Measurements from ENCODE around the gene MCCC1.
"Not testable (repeated sequence)": the region's sequence is repeated elsewhere in the genome, so short reads cannot be mapped to it uniquely, and the experiment has no call there.

Gene MCCC1

DNA sequence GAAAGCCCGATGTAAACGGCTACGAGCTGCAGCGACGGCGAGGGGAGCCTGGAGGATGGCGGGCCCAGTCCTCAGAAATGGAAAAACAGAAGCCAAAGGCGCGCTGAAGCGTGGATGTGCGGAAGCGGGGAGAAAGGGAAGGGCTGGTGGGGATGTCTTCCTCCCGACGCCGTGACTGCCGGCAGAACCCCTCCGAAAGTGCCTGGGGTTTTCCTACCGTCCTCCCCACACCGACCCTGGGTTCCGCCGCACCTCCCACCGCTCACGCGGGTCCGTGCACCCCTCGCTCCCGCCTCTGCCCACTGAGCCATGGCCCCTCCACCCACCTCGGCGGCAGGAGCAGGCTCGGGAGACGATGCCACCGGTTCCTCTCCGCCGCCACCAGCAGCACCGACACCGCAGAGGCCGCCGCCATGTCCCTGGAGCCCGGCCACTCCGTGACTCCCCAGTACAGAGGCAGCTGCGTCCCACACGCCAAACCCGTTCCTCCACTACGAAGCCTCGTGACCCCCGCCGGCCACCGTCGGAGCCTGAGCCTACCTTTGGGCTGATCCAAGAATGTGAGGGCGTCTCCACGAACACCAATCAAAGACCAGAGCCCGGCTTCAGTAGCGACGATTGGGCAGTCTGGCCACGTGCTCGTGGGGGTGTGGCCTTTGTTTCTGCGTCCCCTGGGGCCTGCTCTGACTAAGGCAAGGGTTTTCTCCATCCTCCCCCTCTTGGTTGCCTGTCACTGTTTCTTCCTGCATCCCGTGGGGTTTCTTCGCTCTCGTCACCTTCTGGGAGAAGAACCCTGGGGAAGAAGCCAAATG, at the start of gene MCCC1:
TSS of gene MCCC1 (minus strand) at position 471 of the 812 bp plus-strand sequence. CDS start at position 415, 56 bp downstream.
- peak; percentile 100 for DNase-seq (ENCODE audit: low read depth, low spot score)

DNA sequence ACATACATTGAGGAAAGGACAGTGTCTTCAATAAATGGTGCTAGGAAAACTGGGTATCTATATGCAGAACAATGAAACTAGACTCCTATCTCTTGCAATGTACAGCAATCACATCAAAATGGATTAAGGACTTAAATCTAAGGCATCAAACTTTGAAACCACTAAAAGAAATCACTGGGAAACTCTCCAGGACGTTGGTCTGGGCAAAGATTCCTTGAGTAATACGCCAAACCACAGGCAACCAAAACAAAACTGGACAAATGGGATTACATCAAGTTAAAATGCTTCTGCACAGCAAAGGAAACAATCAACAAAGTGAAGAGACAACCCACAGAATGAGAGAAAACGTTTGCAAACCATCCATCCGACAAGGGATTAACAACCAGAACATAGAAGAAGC, 48.8 kb upstream of the MCCC1 start:
- DNase-seq (ENCODE audit: low read depth, low spot score) = no peak

GRCh38 chr3:183144363-183144762, 45.1 kb upstream of the MCCC1 start:
- no peak for DNase-seq (ENCODE audit: low read depth, low spot score)

GRCh38 chr3:183142199-183142598, 42.9 kb upstream of the MCCC1 start:
- peak; percentile 72 for DNase-seq (ENCODE audit: low read depth, low spot score)

GRCh38 chr3:183134844-183135243, 35.5 kb upstream of the MCCC1 start:
- no peak for DNase-seq (ENCODE audit: low read depth, low spot score)

- DNase-seq (ENCODE audit: low read depth, low spot score) = no peak
Observed at GRCh38 chr3:183132409-183132808, 33.1 kb upstream of the MCCC1 start.

DNA sequence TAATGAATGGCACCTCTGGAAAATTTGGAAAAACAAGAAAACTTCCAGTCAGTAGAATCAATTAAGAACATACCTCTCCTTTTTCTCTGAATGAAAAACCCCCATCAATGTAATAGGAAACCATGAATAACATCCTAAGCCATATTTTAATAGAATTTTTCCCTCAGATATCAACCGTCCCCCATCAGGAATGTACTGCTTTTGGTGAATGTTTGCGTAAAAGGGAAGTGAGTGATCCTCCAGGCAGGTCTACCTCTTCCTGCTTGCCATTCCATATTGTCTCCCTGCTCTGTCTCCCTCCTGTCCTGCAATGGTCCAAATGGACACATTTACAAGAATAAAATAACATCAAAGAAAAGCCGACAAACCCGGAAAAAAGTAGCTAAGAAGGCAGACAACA, 32.4 kb upstream of the MCCC1 start:
- no peak for DNase-seq (ENCODE audit: low read depth, low spot score)

DNA sequence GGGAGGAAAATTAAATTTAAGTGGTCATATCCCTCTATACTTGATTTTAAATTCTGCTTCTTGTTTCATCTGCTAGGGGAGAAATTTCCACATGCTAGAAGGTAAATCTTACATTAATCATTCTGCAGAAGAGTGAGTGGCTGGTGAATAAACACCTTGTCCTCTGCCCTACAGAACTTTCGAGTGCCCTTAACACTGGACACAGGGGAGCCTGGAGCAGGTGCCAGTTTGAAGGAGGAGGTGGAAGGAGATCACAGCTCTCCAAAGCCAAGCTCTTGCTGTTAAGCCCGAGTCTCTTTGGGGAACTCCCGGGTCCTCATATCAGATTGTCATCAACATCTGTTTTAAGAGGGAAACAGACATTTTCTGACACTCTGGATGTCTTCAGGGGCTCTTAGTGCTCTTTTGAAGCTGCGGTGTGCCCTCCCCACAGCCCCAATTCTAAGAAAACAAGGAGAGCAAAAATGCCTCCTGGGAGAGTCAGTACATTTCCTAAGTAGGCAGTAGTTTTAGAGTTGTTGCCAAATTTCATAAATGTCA, 32.0 kb upstream of the MCCC1 start:
- no peak for DNase-seq (ENCODE audit: low read depth, low spot score)

DNA sequence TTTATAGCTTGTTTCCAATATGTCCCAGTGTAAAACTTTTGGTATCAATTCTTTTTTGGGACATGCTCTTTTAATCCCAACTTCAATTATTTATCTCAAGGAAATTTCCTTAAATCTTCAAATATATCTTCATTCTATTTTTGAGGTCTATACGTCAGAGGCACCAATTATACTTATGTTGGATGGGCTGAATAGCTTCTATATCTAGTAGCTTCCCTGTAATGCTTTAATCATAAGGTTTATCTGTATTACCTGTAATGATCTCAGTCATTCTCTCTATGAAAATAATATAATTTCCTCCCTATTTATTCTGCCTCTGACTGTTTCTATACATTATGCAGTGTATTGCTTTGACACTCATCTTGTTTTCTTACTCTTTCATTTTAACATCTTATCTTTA, 29.9 kb upstream of the MCCC1 start:
- DNase-seq (ENCODE audit: low read depth, low spot score) = no peak

DNA sequence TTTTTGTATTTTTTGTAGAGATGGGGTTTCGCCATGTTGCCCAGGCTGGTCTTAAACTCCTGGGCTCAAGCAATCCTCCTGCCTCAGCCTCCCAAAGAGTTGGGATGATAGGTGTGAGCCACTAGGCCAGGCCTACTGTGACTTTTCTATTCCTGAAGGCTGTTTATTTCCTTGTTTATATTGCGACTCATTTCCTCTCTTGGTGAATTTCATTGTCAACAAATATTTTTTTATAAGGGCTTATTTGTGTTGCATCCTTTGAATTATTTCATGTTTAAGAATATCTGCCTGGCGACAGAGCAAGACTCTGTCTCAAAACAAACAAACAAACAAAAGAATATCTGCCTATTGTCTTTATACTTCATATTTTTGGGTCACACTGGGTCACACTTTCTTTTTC, 29.4 kb upstream of the MCCC1 start:
- no peak for DNase-seq (ENCODE audit: low read depth, low spot score)

GRCh38 chr3:183123891-183124290, 24.6 kb upstream of the MCCC1 start:
- DNase-seq (ENCODE audit: low read depth, low spot score) = no peak

- no peak for DNase-seq (ENCODE audit: low read depth, low spot score)
Observed at GRCh38 chr3:183122257-183122932, 23.1 kb upstream of the MCCC1 start.

DNA sequence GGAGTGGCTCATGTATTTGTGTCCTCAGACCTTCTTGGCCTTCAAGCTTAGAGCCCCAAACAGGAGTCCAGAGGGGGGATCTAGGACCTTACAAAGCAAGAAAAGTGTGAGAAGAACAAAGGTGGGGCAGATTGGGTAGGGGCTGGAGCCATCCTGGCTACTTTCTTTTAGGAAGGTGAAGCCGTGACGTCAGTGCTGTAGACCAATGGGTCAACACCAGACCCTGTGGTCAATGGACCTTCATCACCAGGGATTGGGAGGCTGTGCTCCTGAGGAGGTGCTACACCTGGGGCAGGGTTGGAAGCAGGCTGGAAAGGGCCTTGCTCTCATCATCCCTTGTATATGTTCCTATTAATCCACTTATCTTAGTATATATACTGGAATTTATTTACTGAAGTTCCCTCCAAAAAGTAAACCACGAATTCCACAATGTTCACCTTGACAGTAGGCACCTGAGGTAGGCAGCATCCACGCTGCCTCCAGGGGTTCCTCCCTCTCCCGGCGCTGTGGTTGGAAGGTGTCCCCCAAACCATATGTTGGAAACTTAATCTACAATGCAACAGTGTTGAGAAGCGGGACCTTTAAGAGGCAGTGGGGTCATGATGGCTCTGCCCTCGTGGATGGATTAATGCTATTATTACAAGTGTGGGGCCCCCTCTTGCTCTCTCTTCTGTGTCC, 21.4 kb upstream of the MCCC1 start:
- DNase-seq (ENCODE audit: low read depth, low spot score) = no peak

DNA sequence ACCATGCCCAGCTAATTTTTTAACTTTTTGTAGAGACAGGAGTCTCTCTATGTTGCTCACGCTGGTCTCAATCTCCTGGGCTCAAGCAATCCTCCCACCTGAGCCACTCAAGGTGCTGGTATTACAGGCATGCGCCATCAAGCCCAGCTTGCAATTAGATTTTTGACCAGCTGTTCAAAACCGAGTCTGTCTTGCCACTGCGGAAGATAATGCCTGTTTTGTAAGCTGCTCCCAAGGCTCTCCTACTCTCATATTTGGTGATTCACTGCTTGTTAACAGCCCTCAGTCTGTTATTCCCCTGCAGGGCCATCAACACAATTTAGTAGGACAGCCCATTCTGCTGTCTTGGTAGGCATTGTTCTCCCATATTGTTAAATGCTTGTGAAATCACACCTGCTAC, 17.8 kb upstream of the MCCC1 start:
- no peak for DNase-seq (ENCODE audit: low read depth, low spot score)

GRCh38 chr3:183116025-183116614, 16.8 kb upstream of the MCCC1 start:
- DNase-seq (ENCODE audit: low read depth, low spot score) = peak; percentile 88

GRCh38 chr3:183114384-183115178, 15.3 kb upstream of the MCCC1 start:
- DNase-seq (ENCODE audit: low read depth, low spot score) = peak; percentile 47

GRCh38 chr3:183109847-183110246, 10.6 kb upstream of the MCCC1 start:
- not testable (repeated sequence) for DNase-seq (ENCODE audit: low read depth, low spot score)

DNA sequence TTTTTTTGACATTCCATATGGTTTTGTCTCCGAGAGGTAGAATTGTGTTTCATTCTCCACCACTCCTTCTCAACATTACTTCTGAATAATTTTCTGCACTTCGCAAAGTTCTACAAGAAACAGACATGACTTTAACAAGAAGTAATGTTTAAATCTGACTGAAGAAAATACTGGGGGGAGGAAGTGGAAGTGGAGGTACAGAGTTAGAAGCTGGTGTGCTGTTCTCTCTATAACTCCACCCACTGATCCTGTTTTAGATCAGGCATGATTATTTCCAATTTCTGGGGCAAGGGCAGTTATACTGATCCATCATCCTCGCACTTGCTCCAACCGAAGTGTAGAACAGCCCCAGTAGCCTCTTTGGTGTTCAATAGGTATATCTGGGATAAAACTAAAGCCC, 9.2 kb upstream of the MCCC1 start:
- no peak for DNase-seq (ENCODE audit: low read depth, low spot score)

- DNase-seq (ENCODE audit: low read depth, low spot score) = no peak
Observed at GRCh38 chr3:183108001-183108449, 8.7 kb upstream of the MCCC1 start.

- not testable (repeated sequence) for DNase-seq (ENCODE audit: low read depth, low spot score)
Observed at GRCh38 chr3:183107372-183107771, 8.1 kb upstream of the MCCC1 start.

DNA sequence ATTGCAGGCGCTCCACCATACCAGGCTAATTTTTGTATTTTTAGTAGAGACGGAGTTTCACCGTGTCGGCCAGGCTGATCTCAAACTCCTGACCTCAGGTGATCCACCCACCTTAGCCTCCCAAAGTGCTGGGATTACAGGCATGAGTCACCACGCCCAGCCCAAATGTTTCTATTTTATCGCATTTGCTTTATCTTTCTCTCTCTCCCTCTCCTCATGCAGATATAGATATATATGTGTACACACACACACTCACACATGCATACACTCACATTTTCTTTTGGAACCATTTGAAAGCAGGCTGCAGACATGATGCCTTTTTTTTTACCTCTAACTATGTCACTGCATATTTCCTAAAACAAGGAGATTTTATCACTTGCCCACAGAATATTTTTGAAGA, 7.3 kb upstream of the MCCC1 start:
- DNase-seq (ENCODE audit: low read depth, low spot score) = no peak

Data from ELF-1 (cell line).